ENCODE data around the gene SLC26A8. TPM values are rescaled to one million over a fixed set of nuclear protein-coding genes. Genes with fewer than 3 reads are reported as not detected.

SLC26A8 gene
- polyA plus RNA-seq, 1 donor from 2014 or later: not detected

- H3K36me3 ChIP-seq (ENCODE audit: insufficient read depth, low read length): peaks cover 4% of the 10 kb centered on the region
- no peak overlapping the region for H3K27ac ChIP-seq (ENCODE audit: low read length)
- no peak overlapping the region for H3K4me3 ChIP-seq (ENCODE audit: low read length)
- H3K9me2 ChIP-seq (ENCODE audit: insufficient read depth, low read length): no peaks in the 10 kb centered on the region
- H3K27me3 ChIP-seq (ENCODE audit: insufficient read depth, low read depth, low read length): no peaks in the 10 kb centered on the region
- no peaks in the 10 kb centered on the region for H4K20me1 ChIP-seq (ENCODE audit: insufficient read depth)
- H3K79me2 ChIP-seq (replicated peaks; ENCODE audit: insufficient read depth, low read length): peaks cover 39% of the 10 kb centered on the region
- H2AFZ ChIP-seq (ENCODE audit: low read depth, low read length): no peak overlapping the region
- no peak overlapping the region for H3K4me2 ChIP-seq (ENCODE audit: low read length)
- TF ChIP-seq TAF1 (IDR thresholded peaks at IDR 0.05; ENCODE audit: low read depth) (no peak), POLR2AphosphoS5 (IDR thresholded peaks at IDR 0.05) (no peak), REST (IDR thresholded peaks at IDR 0.05; ENCODE audit: borderline replicate concordance) (no peak), EZH2 (IDR thresholded peaks at IDR 0.05; ENCODE audit: borderline replicate concordance, insufficient read depth, low read length, poor library complexity, severe bottlenecking) (no peak), RAD21 (conservative IDR thresholded peaks at IDR 0.05) (no peak), EP300 (conservative IDR thresholded peaks at IDR 0.05; ENCODE audit: poor library complexity, severe bottlenecking) (no peak), MXI1 (conservative IDR thresholded peaks at IDR 0.05; ENCODE audit: poor library complexity, severe bottlenecking) (no peak), CTCF (IDR thresholded peaks at IDR 0.05; ENCODE audit: poor library complexity, severe bottlenecking) (no peak), SMC3 (conservative IDR thresholded peaks at IDR 0.05; ENCODE audit: poor library complexity) (no peak)
- no peaks in the 10 kb centered on the region for H3F3A ChIP-seq (ENCODE audit: insufficient read depth, low read length, poor library complexity, severe bottlenecking)
- H3K9me3 ChIP-seq (ENCODE audit: low read length): no peaks in the 10 kb centered on the region
- no peak overlapping the region for H3K9ac ChIP-seq (ENCODE audit: low read length)
Measured at GRCh38 chr6:36054415-36054814, 30.0 kb upstream of the SLC26A8 start.

GRCh38 chr6:36053878-36054277 lies 29.4 kb upstream of the SLC26A8 start:
- Histone ChIP-seq H3K9ac (ENCODE audit: low read length) (no peak overlapping the region), H3K79me2 (replicated peaks; ENCODE audit: insufficient read depth, low read length) (peaks cover 41% of the 10 kb centered on the region), H3K27ac (ENCODE audit: low read length) (no peak overlapping the region), H4K20me1 (ENCODE audit: insufficient read depth) (no peaks in the 10 kb centered on the region), H3K4me2 (ENCODE audit: low read length) (no peak overlapping the region), H3F3A (ENCODE audit: insufficient read depth, low read length, poor library complexity, severe bottlenecking) (no peaks in the 10 kb centered on the region), H3K36me3 (ENCODE audit: insufficient read depth, low read length) (peaks cover 4% of the 10 kb centered on the region), H2AFZ (ENCODE audit: low read depth, low read length) (no peak overlapping the region), H3K9me2 (ENCODE audit: insufficient read depth, low read length) (no peaks in the 10 kb centered on the region), H3K4me3 (ENCODE audit: low read length) (no peak overlapping the region), H3K9me3 (ENCODE audit: low read length) (no peaks in the 10 kb centered on the region), H3K27me3 (ENCODE audit: insufficient read depth, low read depth, low read length) (no peaks in the 10 kb centered on the region)
- TF ChIP-seq RAD21 (conservative IDR thresholded peaks at IDR 0.05) (no peak), MXI1 (conservative IDR thresholded peaks at IDR 0.05; ENCODE audit: poor library complexity, severe bottlenecking) (no peak), REST (IDR thresholded peaks at IDR 0.05; ENCODE audit: borderline replicate concordance) (no peak), TAF1 (IDR thresholded peaks at IDR 0.05; ENCODE audit: low read depth) (no peak), EZH2 (IDR thresholded peaks at IDR 0.05; ENCODE audit: borderline replicate concordance, insufficient read depth, low read length, poor library complexity, severe bottlenecking) (no peak), SMC3 (conservative IDR thresholded peaks at IDR 0.05; ENCODE audit: poor library complexity) (no peak), CTCF (IDR thresholded peaks at IDR 0.05; ENCODE audit: poor library complexity, severe bottlenecking) (no peak), POLR2AphosphoS5 (IDR thresholded peaks at IDR 0.05) (no peak), EP300 (conservative IDR thresholded peaks at IDR 0.05; ENCODE audit: poor library complexity, severe bottlenecking) (no peak)
